ENCODE results near the gene TBC1D22B.
A peak's percentile ranks its signal among the peaks of the same experiment; 100 is the strongest.

Gene TBC1D22B

GRCh38 chr6:37299990-37300389 is 42.4 kb downstream of the TBC1D22B start:
- Histone ChIP-seq H3K27me3 (ENCODE audit: insufficient read depth, low read length) (no peaks in the 10 kb centered on the region), H3K14ac (ENCODE audit: low read length) (no peak overlapping the region), H2AFZ (ENCODE audit: insufficient read depth, low read length, poor library complexity) (no peak overlapping the region), H4K8ac (ENCODE audit: low read depth, low read length) (no peak overlapping the region), H3K9me3 (ENCODE audit: insufficient read depth, low read depth, low read length) (no peaks in the 10 kb centered on the region), H3K4me2 (ENCODE audit: low read length) (no peak overlapping the region), H2BK5ac (ENCODE audit: low read depth, low read length, poor library complexity) (no peak overlapping the region), H3K27ac (ENCODE audit: low read depth, low read length) (no peak overlapping the region), H3K9ac (ENCODE audit: low read length) (no peak overlapping the region), H3K23ac (ENCODE audit: low read length) (no peak overlapping the region), H3K4me1 (ENCODE audit: control insufficient read depth in 1 of 2, insufficient read depth in 2 of 2, low read length in 2 of 2) (peaks cover 0 to 2% of the 10 kb centered on the region in 2 experiments), H3K4ac (ENCODE audit: low read depth, low read length) (no peak overlapping the region), H2BK120ac (ENCODE audit: insufficient read depth, low read length, poor library complexity) (no peak overlapping the region), H4K12ac (ENCODE audit: low read depth, low read length) (no peak overlapping the region), H4K91ac (ENCODE audit: low read depth, low read length) (no peak overlapping the region), H3K36me3 (ENCODE audit: control insufficient read depth in 1 of 2, insufficient read depth in 2 of 2, low read length in 2 of 2) (peaks cover 3 to 7% of the 10 kb centered on the region in 2 experiments), H3K4me3 (ENCODE audit: low read depth, low read length) (no peak overlapping the region), H3K79me2 (ENCODE audit: control insufficient read depth, insufficient read depth, low read length, poor library complexity) (no peaks in the 10 kb centered on the region), H2AK5ac (ENCODE audit: low read length) (no peak overlapping the region), H3K79me1 (ENCODE audit: low read length) (no peaks in the 10 kb centered on the region), H2BK12ac (ENCODE audit: low read length) (no peak overlapping the region), H3K18ac (ENCODE audit: low read length) (no peak overlapping the region)
- DNase-seq: no peak
- WGBS (ENCODE audit: extremely low coverage, insufficient coverage, insufficient read length): 100% methylated on average over 1 of the region's 4 CpGs

DNA sequence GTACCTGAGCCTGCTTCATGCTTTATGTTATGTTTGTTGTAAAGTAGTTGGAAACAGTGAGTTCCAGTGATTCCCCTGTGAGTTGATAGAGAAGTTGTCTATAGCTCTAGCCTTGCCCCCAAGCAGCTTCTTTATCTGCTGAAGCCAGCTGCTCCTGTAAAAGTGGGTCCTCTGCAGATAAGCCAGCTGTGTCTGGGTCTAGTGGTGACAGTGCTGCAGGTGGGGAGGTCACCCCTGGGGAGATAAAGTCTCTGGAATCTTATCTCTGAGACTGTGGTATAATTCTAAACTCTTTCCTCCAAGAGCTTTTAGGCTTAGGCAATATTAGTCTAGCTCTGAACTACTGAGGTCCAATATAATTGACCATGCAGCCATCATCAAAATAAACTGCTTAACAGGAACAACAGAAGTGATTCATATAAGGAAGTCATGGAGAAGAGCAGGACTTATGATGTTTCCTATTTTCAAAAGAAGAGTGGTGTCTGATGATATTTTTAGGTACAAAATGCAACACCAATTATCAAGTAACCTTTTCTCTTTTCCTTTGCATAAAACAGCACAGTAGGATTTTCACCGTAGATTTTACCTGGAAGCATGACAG is 44.6 kb downstream of the TBC1D22B start:
- H2AK5ac ChIP-seq (ENCODE audit: low read length): no peak overlapping the region
- no peaks in the 10 kb centered on the region for H3K27me3 ChIP-seq (ENCODE audit: insufficient read depth, low read length)
- no peak overlapping the region for H3K4me3 ChIP-seq (ENCODE audit: low read depth, low read length)
- H3K4me1 ChIP-seq (ENCODE audit: control insufficient read depth in 1 of 2, insufficient read depth in 2 of 2, low read length in 2 of 2): peaks cover 5 to 10% of the 10 kb centered on the region in 2 experiments
- no peak overlapping the region for H4K91ac ChIP-seq (ENCODE audit: low read depth, low read length)
- H3K36me3 ChIP-seq (ENCODE audit: control insufficient read depth in 1 of 2, insufficient read depth in 2 of 2, low read length in 2 of 2): peaks cover 2 to 13% of the 10 kb centered on the region in 2 experiments
- no peaks in the 10 kb centered on the region for H3K79me1 ChIP-seq (ENCODE audit: low read length)
- no peak overlapping the region for H4K12ac ChIP-seq (ENCODE audit: low read depth, low read length)
- H3K4ac ChIP-seq (ENCODE audit: low read depth, low read length): no peak overlapping the region
- no peak overlapping the region for H3K14ac ChIP-seq (ENCODE audit: low read length)
- DNase-seq: peak in 1 of 2 donors; percentile 8
- H4K8ac ChIP-seq (ENCODE audit: low read depth, low read length): no peak overlapping the region
- H2BK5ac ChIP-seq (ENCODE audit: low read depth, low read length, poor library complexity): no peak overlapping the region
- H2BK120ac ChIP-seq (ENCODE audit: insufficient read depth, low read length, poor library complexity): no peak overlapping the region
- no peak overlapping the region for H3K27ac ChIP-seq (ENCODE audit: low read depth, low read length)
- no peak overlapping the region for H3K9ac ChIP-seq (ENCODE audit: low read length)
- H3K18ac ChIP-seq (ENCODE audit: low read length): no peak overlapping the region
- H3K23ac ChIP-seq (ENCODE audit: low read length): no peak overlapping the region
- H3K4me2 ChIP-seq (ENCODE audit: low read length): no peak overlapping the region
- H3K79me2 ChIP-seq (ENCODE audit: control insufficient read depth, insufficient read depth, low read length, poor library complexity): no peaks in the 10 kb centered on the region
- no peak overlapping the region for H2AFZ ChIP-seq (ENCODE audit: insufficient read depth, low read length, poor library complexity)
- no peaks in the 10 kb centered on the region for H3K9me3 ChIP-seq (ENCODE audit: insufficient read depth, low read depth, low read length)
- no CpG with 5 or more reads among the region's 1 CpG for WGBS (ENCODE audit: extremely low coverage, insufficient coverage, insufficient read length)
- H2BK12ac ChIP-seq (ENCODE audit: low read length): no peak overlapping the region

- Histone ChIP-seq H3K4ac (ENCODE audit: low read depth, low read length) (no peak overlapping the region), H2AK5ac (ENCODE audit: low read length) (no peak overlapping the region), H3K4me3 (ENCODE audit: low read depth, low read length) (no peak overlapping the region), H3K4me1 (ENCODE audit: control insufficient read depth in 1 of 2, insufficient read depth in 2 of 2, low read length in 2 of 2) (peaks cover 8 to 10% of the 10 kb centered on the region in 2 experiments), H3K4me2 (ENCODE audit: low read length) (no peak overlapping the region), H2BK12ac (ENCODE audit: low read length) (no peak overlapping the region), H3K9me3 (ENCODE audit: insufficient read depth, low read depth, low read length) (no peaks in the 10 kb centered on the region), H4K91ac (ENCODE audit: low read depth, low read length) (no peak overlapping the region), H3K9ac (ENCODE audit: low read length) (no peak overlapping the region), H4K12ac (ENCODE audit: low read depth, low read length) (no peak overlapping the region), H3K23ac (ENCODE audit: low read length) (no peak overlapping the region), H3K79me1 (ENCODE audit: low read length) (no peaks in the 10 kb centered on the region), H3K27ac (ENCODE audit: low read depth, low read length) (no peak overlapping the region), H3K79me2 (ENCODE audit: control insufficient read depth, insufficient read depth, low read length, poor library complexity) (no peaks in the 10 kb centered on the region), H3K27me3 (ENCODE audit: insufficient read depth, low read length) (no peaks in the 10 kb centered on the region), H4K8ac (ENCODE audit: low read depth, low read length) (no peak overlapping the region), H2BK5ac (ENCODE audit: low read depth, low read length, poor library complexity) (no peak overlapping the region), H2AFZ (ENCODE audit: insufficient read depth, low read length, poor library complexity) (no peak overlapping the region), H3K14ac (ENCODE audit: low read length) (no peak overlapping the region), H2BK120ac (ENCODE audit: insufficient read depth, low read length, poor library complexity) (no peak overlapping the region), H3K18ac (ENCODE audit: low read length) (no peak overlapping the region), H3K36me3 (ENCODE audit: control insufficient read depth in 1 of 2, insufficient read depth in 2 of 2, low read length in 2 of 2) (peaks cover 2 to 13% of the 10 kb centered on the region in 2 experiments)
- WGBS (ENCODE audit: extremely low coverage, insufficient coverage, insufficient read length): no CpG with 5 or more reads among the region's 6 CpGs
- peak in 1 of 2 donors; percentile 17 for DNase-seq
These were observed 45.6 kb downstream of the TBC1D22B start for GRCh38 chr6:37303091-37303660.

DNA sequence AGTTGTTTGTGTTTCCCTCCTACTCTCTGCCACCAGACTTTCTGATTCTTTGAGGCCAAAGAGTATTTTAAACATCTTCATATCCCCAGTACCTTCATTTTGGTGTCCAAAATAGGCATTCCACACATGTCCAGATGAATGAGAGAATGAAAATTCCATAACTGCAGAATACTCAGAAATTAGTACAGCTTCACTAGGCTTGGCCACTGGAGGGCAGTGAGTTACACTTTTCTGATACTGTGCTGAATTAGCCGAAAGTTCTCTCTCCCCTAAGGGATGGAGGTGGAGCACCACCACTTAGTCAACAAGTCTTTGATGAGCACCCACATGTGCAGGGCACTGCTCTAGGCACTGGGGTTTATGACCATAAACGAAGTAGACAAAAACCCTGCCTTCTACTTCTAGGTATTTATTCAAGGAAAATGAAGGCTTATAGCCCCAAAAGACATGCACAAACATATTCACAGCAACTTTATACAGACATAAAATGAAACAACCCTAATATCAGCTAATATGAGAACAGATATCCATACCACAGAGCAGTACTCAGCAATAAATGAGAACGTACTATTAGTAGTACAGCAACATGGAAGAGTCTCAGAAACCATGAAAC is 46.4 kb downstream of the TBC1D22B start:
- no peak overlapping the region for H2BK5ac ChIP-seq (ENCODE audit: low read depth, low read length, poor library complexity)
- no peak overlapping the region for H3K18ac ChIP-seq (ENCODE audit: low read length)
- H2AFZ ChIP-seq (ENCODE audit: insufficient read depth, low read length, poor library complexity): no peak overlapping the region
- WGBS (ENCODE audit: extremely low coverage, insufficient coverage, insufficient read length): no CpG with 5 or more reads among the region's 3 CpGs
- no peak overlapping the region for H2BK120ac ChIP-seq (ENCODE audit: insufficient read depth, low read length, poor library complexity)
- H3K4me2 ChIP-seq (ENCODE audit: low read length): no peak overlapping the region
- no peak overlapping the region for H3K27ac ChIP-seq (ENCODE audit: low read depth, low read length)
- H3K4ac ChIP-seq (ENCODE audit: low read depth, low read length): no peak overlapping the region
- H4K91ac ChIP-seq (ENCODE audit: low read depth, low read length): no peak overlapping the region
- peak; percentile 25 to 59 for DNase-seq
- no peaks in the 10 kb centered on the region for H3K27me3 ChIP-seq (ENCODE audit: insufficient read depth, low read length)
- peaks cover 2 to 13% of the 10 kb centered on the region in 2 experiments for H3K36me3 ChIP-seq (ENCODE audit: control insufficient read depth in 1 of 2, insufficient read depth in 2 of 2, low read length in 2 of 2)
- no peak overlapping the region for H3K14ac ChIP-seq (ENCODE audit: low read length)
- no peaks in the 10 kb centered on the region for H3K9me3 ChIP-seq (ENCODE audit: insufficient read depth, low read depth, low read length)
- no peak overlapping the region for H2BK12ac ChIP-seq (ENCODE audit: low read length)
- no peak overlapping the region for H3K23ac ChIP-seq (ENCODE audit: low read length)
- H3K79me2 ChIP-seq (ENCODE audit: control insufficient read depth, insufficient read depth, low read length, poor library complexity): no peaks in the 10 kb centered on the region
- H3K4me3 ChIP-seq (ENCODE audit: low read depth, low read length): no peak overlapping the region
- no peak overlapping the region for H4K12ac ChIP-seq (ENCODE audit: low read depth, low read length)
- no peak overlapping the region for H2AK5ac ChIP-seq (ENCODE audit: low read length)
- no peak overlapping the region for H4K8ac ChIP-seq (ENCODE audit: low read depth, low read length)
- H3K9ac ChIP-seq (ENCODE audit: low read length): no peak overlapping the region
- no peaks in the 10 kb centered on the region for H3K79me1 ChIP-seq (ENCODE audit: low read length)
- H3K4me1 ChIP-seq (ENCODE audit: control insufficient read depth in 1 of 2, insufficient read depth in 2 of 2, low read length in 2 of 2): peaks cover 10 to 11% of the 10 kb centered on the region in 2 experiments

Data from trophoblast cell (in vitro differentiated cells and primary cell).